ENCODE data around the gene BTN3A1. TPM values are rescaled to one million over a fixed set of nuclear protein-coding genes. Genes with fewer than 3 reads are reported as not detected.
"Not testable (repeated sequence)": the region's sequence is repeated elsewhere in the genome, so short reads cannot be mapped to it uniquely, and the experiment has no call there.

Gene BTN3A1
- total and polyA plus RNA-seq, 4 donors = 22.6 to 29.0 (median 25.7) TPM

DNA sequence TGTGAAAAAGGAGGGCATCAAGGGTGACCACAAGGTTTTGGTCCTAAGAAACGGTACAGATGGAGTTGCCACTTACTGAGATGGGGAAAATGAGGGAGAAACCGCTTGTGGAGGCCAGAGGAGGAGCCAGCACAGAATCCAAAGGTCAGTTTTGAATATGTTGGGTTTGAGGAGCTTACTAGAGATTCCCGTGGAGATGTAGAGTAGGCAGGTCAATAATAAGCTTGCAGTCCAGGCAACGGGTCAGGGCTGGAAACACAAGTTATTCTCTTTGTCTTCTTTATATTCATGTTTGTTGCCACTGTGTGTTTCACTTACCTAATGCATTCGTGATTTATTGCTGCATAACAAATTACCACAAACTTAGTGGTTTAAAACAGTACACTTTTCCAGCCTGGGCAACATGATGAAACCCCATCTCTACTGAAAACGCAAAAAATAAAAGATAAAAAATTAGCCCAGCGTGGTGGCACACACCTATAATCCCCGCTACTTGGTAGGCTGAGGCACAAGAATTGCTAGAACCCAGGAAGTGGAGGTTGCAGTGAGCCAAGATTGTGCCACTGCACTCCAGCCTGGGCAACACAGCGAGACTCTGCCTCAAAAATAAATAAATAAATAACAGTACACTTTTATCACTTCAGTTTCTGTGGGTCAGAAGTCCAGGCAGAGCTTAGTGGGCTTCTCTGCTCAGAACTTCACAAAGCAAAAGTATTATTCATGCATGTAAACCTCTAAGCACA lies 39.8 kb upstream of the BTN3A1 start:
- 88% methylated on average over 6 of the region's 9 CpGs for WGBS (ENCODE audit: insufficient coverage)
- no peak for DNase-seq (ENCODE audit: low read depth in 4 of 6, low spot score in 6 of 6)
- Histone ChIP-seq H3K27me3 (ENCODE audit: control insufficient read depth, insufficient read depth, low read length) (no peaks in the 10 kb centered on the region), H3K27ac (ENCODE audit: low read depth, low read length) (no peak overlapping the region), H3K9me3 (ENCODE audit: control insufficient read depth, insufficient read depth, low read length) (no peaks in the 10 kb centered on the region), H3K4me3 (ENCODE audit: low read depth, low read length) (no peak overlapping the region), H3K4me1 (ENCODE audit: control insufficient read depth, insufficient read depth, low read length) (no peaks in the 10 kb centered on the region), H3K36me3 (ENCODE audit: control insufficient read depth, insufficient read depth, low read length) (no peaks in the 10 kb centered on the region)

- H3K4me3 ChIP-seq (ENCODE audit: low read depth, low read length) = no peak overlapping the region
- no peaks in the 10 kb centered on the region for H3K4me1 ChIP-seq (ENCODE audit: control insufficient read depth, insufficient read depth, low read length)
- no peaks in the 10 kb centered on the region for H3K36me3 ChIP-seq (ENCODE audit: control insufficient read depth, insufficient read depth, low read length)
- WGBS (ENCODE audit: insufficient coverage) = 86% methylated on average over 1 of the region's 3 CpGs
- H3K27ac ChIP-seq (ENCODE audit: low read depth, low read length) = no peak overlapping the region
- DNase-seq (ENCODE audit: low read depth in 4 of 6, low spot score in 6 of 6) = no peak
- no peaks in the 10 kb centered on the region for H3K27me3 ChIP-seq (ENCODE audit: control insufficient read depth, insufficient read depth, low read length)
- H3K9me3 ChIP-seq (ENCODE audit: control insufficient read depth, insufficient read depth, low read length) = no peaks in the 10 kb centered on the region
Observed at GRCh38 chr6:26362836-26363220, 39.2 kb upstream of the BTN3A1 start.

DNA sequence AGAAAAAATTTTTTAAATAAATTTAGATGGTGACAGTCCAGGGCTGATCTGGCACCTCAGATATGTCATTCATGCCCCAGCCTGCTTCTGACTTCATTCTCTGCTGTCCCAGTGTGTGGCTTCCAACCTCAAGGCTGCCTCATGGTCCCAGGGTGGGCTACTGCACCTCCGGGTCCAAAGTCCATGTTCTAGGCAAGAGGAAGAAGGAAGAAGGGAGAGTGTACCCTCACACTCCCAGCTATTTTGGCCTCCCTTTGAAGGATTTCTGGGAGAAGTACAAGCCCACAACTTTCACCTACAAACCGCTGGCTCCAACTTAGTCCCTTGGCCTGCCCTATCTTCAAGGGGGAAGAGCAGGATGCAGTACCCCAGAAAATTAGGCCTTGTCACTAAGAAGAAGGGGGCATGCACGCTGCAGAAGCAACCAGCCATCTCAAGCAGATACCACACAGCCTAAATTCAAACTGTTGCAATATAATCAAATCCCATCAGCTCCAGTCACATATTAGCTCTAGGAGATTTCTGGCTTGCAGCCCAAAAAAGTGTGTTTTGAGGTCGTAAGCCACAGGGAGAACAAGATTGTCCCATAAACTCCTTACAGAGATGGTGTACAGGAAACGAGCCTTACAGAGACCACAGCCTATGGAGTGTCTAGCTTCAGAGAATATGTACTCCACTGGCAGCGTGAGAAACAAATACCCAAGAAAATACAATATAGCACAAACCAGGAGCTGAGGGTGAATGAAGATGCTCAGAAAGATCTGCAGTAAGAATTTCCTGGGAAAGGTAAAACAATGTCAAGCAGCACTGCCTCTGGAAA lies 38.0 kb upstream of the BTN3A1 start:
- 100% methylated on average over 1 of the region's 6 CpGs for WGBS (ENCODE audit: insufficient coverage)

DNA sequence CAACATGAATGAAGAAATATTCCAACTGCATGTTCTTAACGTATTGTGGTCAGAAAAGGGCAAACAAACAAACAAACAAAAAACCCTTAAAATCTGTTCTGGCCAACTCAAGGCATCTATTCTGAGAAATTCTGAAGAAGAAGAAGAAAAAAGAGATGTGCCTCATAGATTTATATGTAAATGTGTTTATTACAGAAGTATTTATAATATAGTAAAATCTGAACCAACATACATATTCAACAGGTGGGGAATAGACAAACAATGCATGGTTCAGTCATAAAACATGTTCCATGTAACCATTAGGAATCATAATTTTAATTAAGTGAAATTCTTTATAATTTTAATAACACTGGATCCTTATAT lies 36.5 kb upstream of the BTN3A1 start:
- no peaks in the 10 kb centered on the region for H3K36me3 ChIP-seq (ENCODE audit: control insufficient read depth, insufficient read depth, low read length)
- no peak for DNase-seq (ENCODE audit: low read depth in 4 of 6, low spot score in 6 of 6)
- H3K4me3 ChIP-seq (ENCODE audit: low read depth, low read length) = peak overlapping the region; percentile 79
- H3K27ac ChIP-seq (ENCODE audit: low read depth, low read length) = peak overlapping the region; percentile 96
- no peaks in the 10 kb centered on the region for H3K4me1 ChIP-seq (ENCODE audit: control insufficient read depth, insufficient read depth, low read length)
- no CpG with 5 or more reads among the region's 1 CpG for WGBS (ENCODE audit: insufficient coverage)
- H3K9me3 ChIP-seq (ENCODE audit: control insufficient read depth, insufficient read depth, low read length) = no peaks in the 10 kb centered on the region
- no peaks in the 10 kb centered on the region for H3K27me3 ChIP-seq (ENCODE audit: control insufficient read depth, insufficient read depth, low read length)

More for the DNA sequence above, 38.0 kb upstream of the BTN3A1 start:
- no peaks in the 10 kb centered on the region for H3K36me3 ChIP-seq (ENCODE audit: control insufficient read depth, insufficient read depth, low read length)
- H3K27ac ChIP-seq (ENCODE audit: low read depth, low read length) = peak overlapping the region; percentile 96
- peak in 3 of 6 donors; percentile 8 to 20 (median 9) for DNase-seq (ENCODE audit: low read depth in 4 of 6, low spot score in 6 of 6)
- no peaks in the 10 kb centered on the region for H3K9me3 ChIP-seq (ENCODE audit: control insufficient read depth, insufficient read depth, low read length)
- H3K4me3 ChIP-seq (ENCODE audit: low read depth, low read length) = peak overlapping the region; percentile 79
- no peaks in the 10 kb centered on the region for H3K27me3 ChIP-seq (ENCODE audit: control insufficient read depth, insufficient read depth, low read length)
- no peaks in the 10 kb centered on the region for H3K4me1 ChIP-seq (ENCODE audit: control insufficient read depth, insufficient read depth, low read length)

GRCh38 chr6:26366504-26366903 lies 35.6 kb upstream of the BTN3A1 start:
- Histone ChIP-seq H3K27ac (ENCODE audit: low read depth, low read length) (no peak overlapping the region), H3K27me3 (ENCODE audit: control insufficient read depth, insufficient read depth, low read length) (no peaks in the 10 kb centered on the region), H3K4me3 (ENCODE audit: low read depth, low read length) (no peak overlapping the region), H3K36me3 (ENCODE audit: control insufficient read depth, insufficient read depth, low read length) (no peaks in the 10 kb centered on the region), H3K4me1 (ENCODE audit: control insufficient read depth, insufficient read depth, low read length) (no peaks in the 10 kb centered on the region), H3K9me3 (ENCODE audit: control insufficient read depth, insufficient read depth, low read length) (no peaks in the 10 kb centered on the region)
- no peak for DNase-seq (ENCODE audit: low read depth in 4 of 6, low spot score in 6 of 6)
- no CpG with 5 or more reads among the region's 1 CpG for WGBS (ENCODE audit: insufficient coverage)

DNA sequence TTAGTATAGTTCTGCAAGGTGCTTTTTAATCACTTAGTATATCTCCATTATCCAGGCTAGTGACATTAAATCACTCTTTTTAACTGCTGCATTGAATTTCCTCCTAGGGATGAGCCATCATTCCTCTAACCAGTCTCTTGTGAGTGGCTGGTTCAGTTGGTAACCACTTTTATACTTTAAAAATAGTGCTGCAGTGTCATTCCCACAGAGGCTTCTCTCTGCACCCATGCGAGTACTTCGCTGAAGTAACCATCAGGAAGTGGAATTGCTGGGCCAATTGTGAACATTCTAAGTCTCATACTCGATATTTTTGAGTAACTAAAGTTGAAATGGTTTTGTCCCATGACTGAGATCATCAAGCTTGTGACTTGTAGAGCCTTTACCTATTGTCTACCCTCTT lies 35.0 kb upstream of the BTN3A1 start:
- no peaks in the 10 kb centered on the region for H3K36me3 ChIP-seq (ENCODE audit: control insufficient read depth, insufficient read depth, low read length)
- 94% methylated on average over 2 of the region's 3 CpGs for WGBS (ENCODE audit: insufficient coverage)

DNA sequence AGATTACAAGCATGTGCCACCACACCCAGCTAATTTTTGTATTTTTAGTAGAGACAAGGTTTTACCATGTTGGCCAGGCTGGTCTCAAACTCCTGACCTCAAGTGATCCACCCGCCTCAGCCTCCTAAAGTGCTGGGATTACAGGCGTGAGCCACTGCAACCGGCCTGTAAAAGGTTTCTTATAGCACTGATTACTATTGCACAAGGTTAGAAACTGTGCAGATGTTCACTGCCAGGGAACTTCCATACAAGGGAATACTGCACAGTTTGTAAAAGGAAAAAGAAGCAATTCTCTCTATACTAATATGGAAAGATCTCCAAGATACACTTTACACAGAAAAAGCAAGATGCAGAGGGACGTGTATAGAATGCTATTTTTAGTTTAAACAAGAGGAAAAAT lies 30.3 kb upstream of the BTN3A1 start:
- H3K4me3 ChIP-seq (ENCODE audit: low read depth, low read length); DNase-seq (ENCODE audit: low read depth in 4 of 6, low spot score in 6 of 6); H3K9me3 ChIP-seq (ENCODE audit: control insufficient read depth, insufficient read depth, low read length); H3K27me3 ChIP-seq (ENCODE audit: control insufficient read depth, insufficient read depth, low read length); H3K27ac ChIP-seq (ENCODE audit: low read depth, low read length); H3K36me3 ChIP-seq (ENCODE audit: control insufficient read depth, insufficient read depth, low read length); H3K4me1 ChIP-seq (ENCODE audit: control insufficient read depth, insufficient read depth, low read length): not testable (repeated sequence)
- no CpG with 5 or more reads among the region's 4 CpGs for WGBS (ENCODE audit: insufficient coverage)

More for the DNA sequence above, 35.0 kb upstream of the BTN3A1 start:
- Histone ChIP-seq H3K4me3 (ENCODE audit: low read depth, low read length) (no peak overlapping the region), H3K27me3 (ENCODE audit: control insufficient read depth, insufficient read depth, low read length) (no peaks in the 10 kb centered on the region), H3K4me1 (ENCODE audit: control insufficient read depth, insufficient read depth, low read length) (no peaks in the 10 kb centered on the region), H3K27ac (ENCODE audit: low read depth, low read length) (no peak overlapping the region), H3K9me3 (ENCODE audit: control insufficient read depth, insufficient read depth, low read length) (no peaks in the 10 kb centered on the region)
- DNase-seq (ENCODE audit: low read depth in 4 of 6, low spot score in 6 of 6) = no peak

DNA sequence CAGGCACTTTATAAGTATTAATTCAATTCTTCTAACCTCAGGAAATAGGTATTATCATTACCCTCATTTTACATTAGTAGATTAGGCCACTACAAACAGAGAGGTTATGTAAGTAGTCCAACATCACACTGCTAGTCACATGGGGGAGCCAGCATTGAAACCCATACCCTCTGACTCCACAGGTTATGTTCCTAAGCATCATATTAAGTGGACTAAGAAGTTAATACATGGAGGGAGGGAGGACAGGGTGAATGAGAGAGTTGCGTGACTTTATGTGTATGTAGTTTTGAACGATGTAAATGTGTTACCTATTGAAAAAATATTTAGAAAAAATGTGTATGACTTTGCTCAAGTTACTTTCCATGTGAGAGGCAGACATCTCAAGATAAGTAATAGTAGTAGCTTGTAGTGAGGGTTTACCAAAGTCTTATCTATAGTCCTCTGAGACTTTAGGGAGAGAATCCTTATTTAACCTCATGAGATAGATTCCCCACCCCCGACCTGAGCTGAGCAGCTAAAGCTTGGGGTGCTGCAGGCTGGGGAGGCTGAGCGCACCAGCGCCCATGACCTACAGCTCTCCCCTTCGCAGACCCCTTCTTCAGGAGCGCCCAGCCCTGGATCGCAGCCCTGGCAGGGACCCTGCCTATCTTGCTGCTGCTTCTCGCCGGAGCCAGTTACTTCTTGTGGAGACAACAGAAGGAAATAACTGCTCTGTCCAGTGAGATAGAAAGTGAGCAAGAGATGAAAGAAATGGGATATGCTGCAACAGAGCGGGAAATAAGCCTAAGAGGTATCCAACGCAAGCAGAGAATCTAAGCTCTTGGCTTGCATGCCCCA lies 29.5 kb upstream of the BTN3A1 start:
- Histone ChIP-seq H3K4me1 (ENCODE audit: control insufficient read depth, insufficient read depth, low read length) (no peaks in the 10 kb centered on the region), H3K27me3 (ENCODE audit: control insufficient read depth, insufficient read depth, low read length) (no peaks in the 10 kb centered on the region), H3K4me3 (ENCODE audit: low read depth, low read length) (no peak overlapping the region), H3K27ac (ENCODE audit: low read depth, low read length) (no peak overlapping the region), H3K36me3 (ENCODE audit: control insufficient read depth, insufficient read depth, low read length) (no peaks in the 10 kb centered on the region), H3K9me3 (ENCODE audit: control insufficient read depth, insufficient read depth, low read length) (no peaks in the 10 kb centered on the region)
- no peak for DNase-seq (ENCODE audit: low read depth in 4 of 6, low spot score in 6 of 6)
- WGBS (ENCODE audit: insufficient coverage) = 82% methylated on average over 6 of the region's 12 CpGs

GRCh38 chr6:26375270-26375669 lies 26.8 kb upstream of the BTN3A1 start:
- 40% methylated on average over 1 of the region's 3 CpGs for WGBS (ENCODE audit: insufficient coverage)
- DNase-seq (ENCODE audit: low read depth in 4 of 6, low spot score in 6 of 6) = no peak
- Histone ChIP-seq H3K27me3 (ENCODE audit: control insufficient read depth, insufficient read depth, low read length) (no peaks in the 10 kb centered on the region), H3K4me1 (ENCODE audit: control insufficient read depth, insufficient read depth, low read length) (no peaks in the 10 kb centered on the region), H3K27ac (ENCODE audit: low read depth, low read length) (no peak overlapping the region), H3K36me3 (ENCODE audit: control insufficient read depth, insufficient read depth, low read length) (no peaks in the 10 kb centered on the region), H3K4me3 (ENCODE audit: low read depth, low read length) (no peak overlapping the region), H3K9me3 (ENCODE audit: control insufficient read depth, insufficient read depth, low read length) (no peaks in the 10 kb centered on the region)
